Measurements from ENCODE around the gene MYBPC2. TPM values are rescaled to one million over a fixed set of nuclear protein-coding genes. Genes with fewer than 3 reads are reported as not detected.

Gene MYBPC2
- polyA plus RNA-seq, 6 donors from 2014 or later: 0.44 to 6.6 (median 1.2) TPM; not detected in 1

DNA sequence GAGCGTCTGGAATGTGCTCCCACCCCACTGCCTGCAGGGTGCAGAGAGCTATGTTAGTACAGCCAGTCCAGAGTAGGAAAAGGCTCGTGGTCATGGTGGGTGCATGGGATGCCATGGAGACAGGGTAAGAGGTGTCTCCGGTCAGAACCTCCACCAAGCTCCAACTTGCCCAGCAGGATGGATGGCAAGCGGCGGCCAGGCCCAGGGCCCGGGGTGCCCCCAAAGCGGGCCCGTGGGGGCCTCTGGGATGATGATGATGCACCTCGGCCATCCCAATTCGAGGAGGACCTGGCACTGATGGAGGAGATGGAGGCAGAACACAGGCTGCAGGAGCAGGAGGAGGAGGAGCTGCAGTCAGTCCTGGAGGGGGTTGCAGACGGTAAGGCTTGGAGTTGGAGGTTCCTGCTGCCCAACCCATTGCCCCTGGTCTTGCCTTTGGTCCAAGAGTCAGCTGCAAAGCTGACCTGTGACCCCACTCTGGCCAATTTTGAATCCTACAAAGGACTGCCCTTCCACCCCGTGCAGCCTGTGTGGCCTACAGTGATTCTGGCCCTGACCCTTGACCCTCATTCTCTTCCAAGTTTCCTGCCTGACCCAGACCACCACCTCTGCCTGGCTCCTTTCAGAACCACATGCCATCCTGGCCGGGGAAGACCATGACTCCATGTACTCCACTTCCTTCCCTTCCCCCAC is 33.9 kb upstream of the MYBPC2 start:
- Mint-ChIP-seq H3K9me3 (no peaks in the 10 kb centered on the region), H3K27ac (peak overlapping the region in 1 of 6 donors; percentile 87), H3K4me3 (peak overlapping the region in 1 of 8 donors; percentile 43), H3K27me3 (no peaks in the 10 kb centered on the region), H3K4me1 (peaks cover 0 to 10% (median 9%) of the 10 kb centered on the region in 3 donors), H3K36me3 (peaks cover 7 to 10% of the 10 kb centered on the region in 2 donors)
- DNase-seq (no peak), ATAC-seq (ENCODE audit: low read depth in 2 of 2) (no peak)

GRCh38 chr19:50399368-50399745 is 33.3 kb upstream of the MYBPC2 start:
- Mint-ChIP-seq H3K27me3 (no peaks in the 10 kb centered on the region), H3K4me3 (peak overlapping the region in 1 of 8 donors; percentile 43), H3K9me3 (no peaks in the 10 kb centered on the region), H3K27ac (no peak overlapping the region), H3K36me3 (peaks cover 7 to 10% of the 10 kb centered on the region in 2 donors), H3K4me1 (peaks cover 0 to 10% (median 9%) of the 10 kb centered on the region in 3 donors)
- ATAC-seq (ENCODE audit: low read depth in 2 of 2) (no peak), DNase-seq (no peak)

DNA sequence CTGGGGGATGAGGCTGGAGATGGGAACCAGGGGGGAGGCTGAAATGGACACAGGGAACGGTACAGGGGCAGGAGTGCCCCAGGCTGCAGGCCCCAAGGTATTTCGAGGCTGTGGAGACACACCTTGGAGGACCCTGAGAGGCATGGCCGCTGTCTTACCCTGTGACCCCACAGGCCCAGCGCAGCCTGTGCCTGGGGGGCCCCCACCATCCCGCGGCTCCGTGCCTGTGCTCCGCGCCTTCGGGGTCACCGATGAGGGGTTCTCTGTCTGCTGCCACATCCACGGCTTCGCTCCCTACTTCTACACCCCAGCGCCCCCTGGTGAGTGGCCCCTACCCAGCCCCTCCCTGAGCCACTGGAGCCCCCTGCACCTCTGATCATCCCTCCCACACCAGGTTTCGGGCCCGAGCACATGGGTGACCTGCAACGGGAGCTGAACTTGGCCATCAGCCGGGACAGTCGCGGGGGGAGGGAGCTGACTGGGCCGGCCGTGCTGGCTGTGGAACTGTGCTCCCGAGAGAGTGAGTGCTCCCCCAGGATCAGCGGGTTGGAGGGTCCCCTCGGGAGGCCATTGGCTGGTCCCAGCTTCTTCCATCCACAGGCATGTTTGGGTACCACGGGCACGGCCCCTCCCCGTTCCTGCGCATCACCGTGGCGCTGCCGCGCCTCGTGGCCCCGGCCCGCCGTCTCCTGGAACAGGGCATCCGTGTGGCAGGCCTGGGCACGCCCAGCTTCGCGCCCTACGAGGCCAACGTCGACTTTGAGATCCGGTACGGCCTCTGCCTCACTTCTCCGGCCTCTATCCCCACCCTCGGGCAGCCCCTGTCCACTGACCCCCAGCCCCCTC is 30.9 kb upstream of the MYBPC2 start:
- Mint-ChIP-seq H3K4me3 (no peak overlapping the region), H3K27me3 (no peaks in the 10 kb centered on the region)

GRCh38 chr19:50402544-50403301 is 30.0 kb upstream of the MYBPC2 start:
- ATAC-seq (ENCODE audit: low read depth in 2 of 2) (no peak), DNase-seq (no peak)
- no peaks in the 10 kb centered on the region for H3K9me3 Mint-ChIP-seq
- H3K36me3 Mint-ChIP-seq: peaks cover 4 to 19% of the 10 kb centered on the region in 2 donors
- H3K4me3 Mint-ChIP-seq: no peak overlapping the region
- H3K4me1 Mint-ChIP-seq: peaks cover 0 to 12% (median 6%) of the 10 kb centered on the region in 3 donors
- peak overlapping the region in 1 of 6 donors; percentile 61 for H3K27ac Mint-ChIP-seq
- no peaks in the 10 kb centered on the region for H3K27me3 Mint-ChIP-seq

More for the DNA sequence above, 30.9 kb upstream of the MYBPC2 start:
- H3K9me3 Mint-ChIP-seq: no peaks in the 10 kb centered on the region
- no peak overlapping the region for H3K27ac Mint-ChIP-seq
- peaks cover 0 to 13% (median 8%) of the 10 kb centered on the region in 3 donors for H3K4me1 Mint-ChIP-seq
- no peak for DNase-seq
- ATAC-seq (ENCODE audit: low read depth in 2 of 2): no peak
- H3K36me3 Mint-ChIP-seq: peaks cover 6 to 19% of the 10 kb centered on the region in 2 donors

- ATAC-seq (ENCODE audit: low read depth in 2 of 2) (no peak), DNase-seq (no peak)
- H3K4me1 Mint-ChIP-seq: peaks cover 0 to 4% (median 0%) of the 10 kb centered on the region in 3 donors
- H3K27me3 Mint-ChIP-seq: no peaks in the 10 kb centered on the region
- H3K9me3 Mint-ChIP-seq: no peaks in the 10 kb centered on the region
- no peak overlapping the region for H3K4me3 Mint-ChIP-seq
- H3K36me3 Mint-ChIP-seq: peaks cover 0 to 12% of the 10 kb centered on the region in 2 donors
- peak overlapping the region in 1 of 6 donors; percentile 53 for H3K27ac Mint-ChIP-seq
These were observed 26.4 kb upstream of the MYBPC2 start for GRCh38 chr19:50406156-50406820.

DNA sequence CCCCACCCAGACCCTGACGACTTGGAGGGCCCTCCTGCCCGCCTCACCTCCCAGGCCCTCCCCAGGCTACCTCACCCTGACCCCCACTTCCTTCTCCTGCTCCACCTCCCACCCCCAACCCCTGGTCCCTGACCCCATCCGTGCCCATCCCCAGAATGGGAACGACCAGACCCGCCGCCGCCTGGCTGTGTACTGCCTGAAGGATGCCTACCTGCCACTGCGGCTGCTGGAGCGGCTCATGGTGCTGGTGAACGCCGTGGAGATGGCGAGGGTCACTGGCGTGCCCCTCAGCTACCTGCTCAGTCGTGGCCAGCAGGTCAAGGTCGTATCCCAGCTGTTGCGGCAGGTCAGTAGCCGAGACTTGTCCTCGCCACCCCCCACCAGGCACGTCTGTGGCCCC is 25.9 kb upstream of the MYBPC2 start:
- H3K36me3 Mint-ChIP-seq: peaks cover 0 to 12% of the 10 kb centered on the region in 2 donors
- H3K27ac Mint-ChIP-seq: no peak overlapping the region
- H3K9me3 Mint-ChIP-seq: no peaks in the 10 kb centered on the region
- peaks cover 0 to 4% (median 0%) of the 10 kb centered on the region in 3 donors for H3K4me1 Mint-ChIP-seq
- H3K4me3 Mint-ChIP-seq: no peak overlapping the region
- DNase-seq: no peak
- H3K27me3 Mint-ChIP-seq: no peaks in the 10 kb centered on the region
- ATAC-seq (ENCODE audit: low read depth in 2 of 2): no peak

- ATAC-seq (ENCODE audit: low read depth in 2 of 2) (no peak), DNase-seq (no peak)
- H3K4me1 Mint-ChIP-seq: peaks cover under 1 to 6% (median 5%) of the 10 kb centered on the region in 3 donors
- H3K27me3 Mint-ChIP-seq: no peaks in the 10 kb centered on the region
- H3K4me3 Mint-ChIP-seq: no peak overlapping the region
- no peak overlapping the region for H3K27ac Mint-ChIP-seq
- no peaks in the 10 kb centered on the region for H3K9me3 Mint-ChIP-seq
- peaks cover 0 to 12% of the 10 kb centered on the region in 2 donors for H3K36me3 Mint-ChIP-seq
These were observed 23.3 kb upstream of the MYBPC2 start for GRCh38 chr19:50409347-50409746.

- Mint-ChIP-seq H3K36me3 (peaks cover 0 to 12% of the 10 kb centered on the region in 2 donors), H3K9me3 (no peaks in the 10 kb centered on the region), H3K27ac (peak overlapping the region in 1 of 6 donors; percentile 74), H3K27me3 (no peaks in the 10 kb centered on the region), H3K4me1 (peaks cover 9 to 13% (median 12%) of the 10 kb centered on the region in 3 donors), H3K4me3 (no peak overlapping the region)
- ATAC-seq (ENCODE audit: low read depth in 2 of 2) (no peak), DNase-seq (no peak)
These were observed 22.6 kb upstream of the MYBPC2 start for GRCh38 chr19:50410109-50410508.

- H3K4me1 Mint-ChIP-seq: peaks cover 18 to 29% (median 25%) of the 10 kb centered on the region in 3 donors
- peak overlapping the region in 4 of 6 donors; percentile 26 to 85 (median 62) for H3K27ac Mint-ChIP-seq
- H3K4me3 Mint-ChIP-seq: peak overlapping the region in 1 of 8 donors; percentile 9
- DNase-seq (no peak), ATAC-seq (ENCODE audit: low read depth in 2 of 2) (no peak)
- no peaks in the 10 kb centered on the region for H3K9me3 Mint-ChIP-seq
- no peaks in the 10 kb centered on the region for H3K27me3 Mint-ChIP-seq
- no peaks in the 10 kb centered on the region for H3K36me3 Mint-ChIP-seq
These were observed 20.3 kb upstream of the MYBPC2 start for GRCh38 chr19:50412419-50412818.

DNA sequence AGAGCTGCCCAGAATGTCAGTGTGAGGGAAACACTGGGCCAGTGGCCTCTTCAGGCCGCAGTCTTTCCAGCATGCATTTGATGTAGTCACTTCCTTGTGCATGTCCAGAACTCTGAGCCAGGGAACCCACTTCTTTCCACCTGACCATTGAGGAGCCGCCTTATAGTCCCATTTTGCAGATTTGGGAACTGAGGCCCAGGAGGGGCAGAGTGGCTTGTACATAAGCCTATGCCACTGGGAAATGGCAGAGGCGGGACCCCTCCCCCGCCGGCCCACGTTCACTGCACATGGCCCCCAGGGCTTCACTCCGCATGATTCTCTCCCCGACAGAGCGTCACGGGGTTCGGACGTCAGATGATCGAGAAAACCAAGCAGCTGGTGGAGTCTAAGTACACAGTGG is 19.6 kb upstream of the MYBPC2 start:
- no peaks in the 10 kb centered on the region for H3K36me3 Mint-ChIP-seq

GRCh38 chr19:50413531-50413930 is 19.2 kb upstream of the MYBPC2 start:
- no peaks in the 10 kb centered on the region for H3K9me3 Mint-ChIP-seq
- H3K36me3 Mint-ChIP-seq: no peaks in the 10 kb centered on the region
- DNase-seq (no peak), ATAC-seq (ENCODE audit: low read depth in 2 of 2) (no peak)
- H3K4me3 Mint-ChIP-seq: no peak overlapping the region
- H3K27ac Mint-ChIP-seq: peak overlapping the region in 2 of 6 donors; percentile 52 to 97
- peaks cover 23 to 33% (median 31%) of the 10 kb centered on the region in 3 donors for H3K4me1 Mint-ChIP-seq
- no peaks in the 10 kb centered on the region for H3K27me3 Mint-ChIP-seq

More for the DNA sequence above, 19.6 kb upstream of the MYBPC2 start:
- Mint-ChIP-seq H3K27ac (peak overlapping the region in 4 of 6 donors; percentile 79 to 97 (median 85)), H3K4me1 (peaks cover 18 to 29% (median 28%) of the 10 kb centered on the region in 3 donors), H3K27me3 (no peaks in the 10 kb centered on the region), H3K9me3 (no peaks in the 10 kb centered on the region), H3K4me3 (peak overlapping the region in 2 of 8 donors; percentile 44 to 63)
- DNase-seq: no peak
- ATAC-seq (ENCODE audit: low read depth in 2 of 2): no peak

DNA sequence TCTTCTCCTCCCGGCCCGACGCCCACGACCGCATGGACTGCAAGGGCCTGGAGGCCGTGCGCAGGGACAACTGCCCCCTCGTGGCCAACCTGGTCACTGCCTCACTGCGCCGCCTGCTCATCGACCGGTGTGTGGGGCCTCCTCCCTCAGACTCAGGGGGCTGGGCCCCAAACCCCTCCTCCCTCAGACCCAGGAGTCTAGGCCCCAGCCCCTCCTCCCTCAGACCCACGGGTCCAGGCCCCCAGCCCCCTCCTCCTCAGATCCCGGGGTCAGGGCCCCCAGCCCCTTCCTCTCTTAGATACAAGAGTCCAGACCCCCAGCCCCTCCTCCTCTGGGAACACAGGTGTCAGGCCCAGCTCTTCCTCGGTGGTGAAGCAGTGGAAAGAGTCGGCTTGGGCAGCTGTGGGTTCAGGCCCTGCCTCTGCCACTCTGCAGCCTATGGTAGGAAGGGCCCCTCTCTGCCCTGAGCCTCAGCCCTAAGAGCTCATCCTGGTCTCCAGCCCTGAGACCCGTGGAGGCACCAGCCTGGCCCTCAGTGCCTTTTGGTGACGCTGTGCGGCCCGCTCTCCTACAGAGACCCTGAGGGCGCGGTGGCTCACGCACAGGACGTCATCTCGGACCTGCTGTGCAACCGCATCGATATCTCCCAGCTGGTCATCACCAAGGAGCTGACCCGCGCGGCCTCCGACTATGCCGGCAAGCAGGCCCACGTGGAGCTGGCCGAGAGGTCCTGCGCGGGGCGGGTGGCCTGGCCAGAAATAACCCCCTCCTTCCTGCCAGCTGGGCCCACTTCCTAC is 17.6 kb upstream of the MYBPC2 start:
- Mint-ChIP-seq H3K9me3 (no peaks in the 10 kb centered on the region), H3K4me3 (peak overlapping the region; percentile 82 to 98 (median 86)), H3K4me1 (peaks cover 34 to 47% (median 39%) of the 10 kb centered on the region in 3 donors)

More for the DNA sequence above, 17.6 kb upstream of the MYBPC2 start:
- Mint-ChIP-seq H3K36me3 (peaks cover 1 to 14% of the 10 kb centered on the region in 2 donors), H3K27me3 (no peaks in the 10 kb centered on the region), H3K27ac (peak overlapping the region; percentile 97 to 100 (median 99))
- DNase-seq: peak; percentile 76
- ATAC-seq (ENCODE audit: low read depth in 2 of 2): peak; percentile 45 to 48
